Activated CD4-positive, CD25-positive, alpha-beta regulatory T cell treated with anti-CD3 and anti-CD28 coated beads, Interleukin-2, amount 50 U/mL, for 24 hours (primary cell): ENCODE data around the gene ZNF423.
"Not testable (repeated sequence)": the region's sequence is repeated elsewhere in the genome, so short reads cannot be mapped to it uniquely, and the experiment has no call there.

Experiments used
- ATAC-seq, 2 donors: fragments of 150-1000 bp; cut with Tn5 transposase; one replicate each; pipeline ENCODE4 v1.10.0; 2021; ENCODE audit warnings: mild to moderate bottlenecking in 1 of 2, moderate library complexity in 1 of 2

The ZNF423 gene

DNA sequence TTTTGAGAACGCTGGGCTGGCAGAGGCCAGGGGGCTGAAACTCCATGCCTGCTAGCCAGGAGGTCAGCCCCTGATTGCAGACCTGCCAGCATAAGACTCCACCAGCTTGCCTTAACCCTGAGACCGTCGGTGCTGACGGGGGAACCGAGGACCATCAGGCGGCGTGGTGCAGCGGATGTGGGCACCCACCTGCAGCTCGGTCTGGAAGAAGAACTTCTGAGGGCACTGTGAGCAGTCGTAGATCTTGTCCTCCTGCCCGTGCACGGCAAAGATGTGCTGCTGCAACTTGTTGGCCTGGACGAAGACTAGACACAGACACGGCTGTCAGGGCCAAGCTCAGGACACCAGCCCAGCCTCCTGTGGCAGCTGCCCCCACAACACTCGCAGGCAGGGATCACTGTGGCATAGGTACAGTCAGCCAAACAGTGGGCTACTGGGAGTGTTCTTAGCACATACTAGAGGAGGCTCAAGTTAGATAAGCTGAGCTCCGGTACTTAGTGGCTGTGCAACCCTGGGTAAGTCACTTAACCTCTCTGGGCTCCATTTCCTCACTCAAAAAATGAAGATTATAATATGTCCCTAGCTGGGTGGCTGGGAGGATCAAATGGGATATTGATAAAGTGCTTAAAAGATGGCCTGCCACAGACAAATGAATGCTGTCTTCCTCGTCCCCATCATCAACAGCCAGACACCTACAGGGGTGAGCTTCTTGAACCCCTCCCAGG lies 332.3 kb downstream of the ZNF423 start:
- ATAC-seq, result no peak

DNA sequence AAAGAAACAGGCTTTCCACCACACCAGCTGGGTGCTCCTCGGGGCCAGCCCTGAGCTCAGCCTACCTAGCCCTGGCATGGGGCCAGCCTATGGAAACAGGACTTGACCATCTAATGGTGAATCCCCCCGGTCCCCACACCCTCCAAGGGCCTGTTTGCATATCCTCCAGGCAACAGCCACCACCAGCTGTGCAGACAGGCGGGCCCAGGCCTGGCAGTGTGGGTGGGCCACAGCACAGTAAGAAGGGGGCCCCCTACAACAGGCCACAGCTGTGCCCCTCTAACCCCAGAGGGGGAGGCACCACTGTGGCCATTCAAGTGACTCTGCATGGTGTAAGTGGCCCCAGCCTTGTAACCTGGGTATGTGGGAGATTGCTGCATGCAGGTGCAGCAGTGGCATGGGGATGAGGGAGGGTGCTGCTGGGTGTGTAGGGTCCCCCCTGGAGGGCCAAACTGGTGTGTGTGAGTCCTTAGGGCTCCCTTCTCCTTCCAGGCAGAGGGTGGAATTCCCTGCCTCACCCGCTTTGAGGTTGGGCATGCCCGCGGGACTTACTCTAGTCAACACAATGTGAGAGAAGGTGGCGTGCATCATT lies 334.1 kb downstream of the ZNF423 start:
- no peak for ATAC-seq

DNA sequence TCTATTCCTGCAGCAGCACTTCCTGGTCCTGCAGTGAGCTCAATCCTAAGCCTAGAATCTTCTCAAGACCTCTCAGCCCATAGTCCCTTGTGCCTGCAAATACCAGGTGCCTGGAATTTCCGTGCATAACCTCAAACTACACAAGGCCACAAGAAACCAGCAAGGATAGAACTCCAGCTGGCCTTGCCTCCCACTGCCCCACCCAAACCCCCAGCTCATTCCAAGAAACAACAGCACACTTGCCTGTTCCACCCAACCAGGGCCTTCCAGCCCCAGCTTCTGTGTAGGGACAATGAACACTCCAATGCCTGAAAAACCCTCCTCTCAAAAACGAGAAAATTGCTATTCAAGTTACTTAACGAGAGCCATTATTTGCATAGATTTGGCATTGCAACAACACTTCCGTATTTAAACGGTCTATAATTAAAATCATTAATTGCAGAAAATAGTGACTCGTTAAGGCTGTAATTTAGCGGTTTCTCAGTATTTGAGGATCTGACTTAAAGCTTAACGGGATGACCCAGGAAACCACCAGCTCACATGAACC lies 335.3 kb downstream of the ZNF423 start:
- ATAC-seq, result no peak

DNA sequence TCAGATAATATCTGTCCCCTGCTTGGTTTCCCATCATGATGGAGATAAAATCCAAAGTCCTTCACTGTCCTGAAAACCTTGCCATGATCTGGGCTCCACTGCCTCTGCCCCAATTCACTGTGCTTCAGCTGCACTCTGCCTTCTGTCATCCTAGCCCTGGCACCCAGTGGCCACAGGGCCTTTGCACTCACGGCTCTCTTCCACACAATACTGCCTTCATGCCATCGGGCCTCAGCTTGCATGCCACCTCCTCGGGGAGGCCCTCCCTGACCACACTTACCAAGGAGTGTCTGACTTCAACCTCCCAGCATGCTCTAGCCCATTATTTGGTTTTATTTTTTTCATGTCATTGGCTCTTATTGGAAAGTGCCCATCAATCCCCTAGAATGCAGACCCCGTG lies 336.2 kb downstream of the ZNF423 start:
- no peak for ATAC-seq

DNA sequence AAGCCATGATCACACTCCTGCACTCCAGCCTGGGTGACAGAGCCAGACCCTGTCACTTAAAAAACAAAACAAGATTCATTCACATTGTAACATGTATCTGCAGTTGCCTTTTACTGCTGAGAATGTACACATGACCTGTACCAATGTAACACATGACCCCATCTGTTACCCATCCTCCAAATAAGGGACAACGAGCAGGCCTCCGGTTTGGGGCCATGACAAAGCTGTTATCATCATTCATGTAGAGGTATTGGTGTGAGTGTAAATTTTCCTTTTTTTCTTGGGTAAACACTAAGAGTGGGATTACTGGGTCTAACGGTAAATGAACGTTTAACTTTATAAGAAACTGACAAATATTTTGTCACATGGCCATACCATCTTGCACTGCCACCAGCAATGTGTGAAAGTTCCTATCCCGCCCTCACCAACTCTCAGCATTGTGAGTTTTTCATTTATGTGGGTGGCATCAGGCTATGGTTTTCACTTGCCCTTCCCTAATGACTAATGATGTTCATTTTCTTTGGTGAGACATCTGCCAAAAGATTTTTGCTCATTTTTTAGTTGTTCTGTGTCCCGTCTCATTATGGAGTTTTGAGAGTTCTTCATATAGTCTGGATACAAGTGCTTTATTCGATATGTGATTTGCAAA lies 336.8 kb downstream of the ZNF423 start:
- no peak for ATAC-seq

DNA sequence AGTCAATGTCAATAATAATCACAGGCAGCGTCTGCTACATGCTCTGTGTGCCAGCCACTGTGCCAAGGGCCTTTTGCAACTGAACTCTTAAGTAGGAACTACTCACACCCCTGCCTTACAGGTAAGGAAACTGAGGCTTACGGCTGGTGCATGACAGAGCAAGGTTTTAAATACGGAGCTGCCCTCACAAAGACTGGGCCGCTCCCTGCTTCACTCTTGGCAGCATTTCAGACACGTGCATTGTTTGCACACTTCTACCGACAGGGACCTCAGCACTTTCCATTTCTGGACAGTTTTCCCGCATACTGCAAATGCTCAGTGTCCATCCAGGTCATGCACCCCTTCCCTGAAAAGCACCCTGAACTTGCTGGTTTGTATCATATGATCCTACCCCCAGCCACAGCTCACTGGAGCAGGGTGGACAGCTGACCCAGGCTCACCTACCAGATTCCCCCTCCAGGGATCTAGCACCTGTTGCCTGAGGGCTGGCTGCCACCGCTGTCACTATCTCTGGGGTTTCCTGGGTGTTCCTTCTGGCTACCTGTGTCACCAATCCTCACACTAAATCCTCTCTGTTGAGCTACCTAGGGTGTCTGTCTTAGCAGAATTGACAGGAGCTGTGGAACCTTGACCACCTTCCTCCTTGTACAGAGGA lies 339.4 kb downstream of the ZNF423 start:
- ATAC-seq, result no peak

DNA sequence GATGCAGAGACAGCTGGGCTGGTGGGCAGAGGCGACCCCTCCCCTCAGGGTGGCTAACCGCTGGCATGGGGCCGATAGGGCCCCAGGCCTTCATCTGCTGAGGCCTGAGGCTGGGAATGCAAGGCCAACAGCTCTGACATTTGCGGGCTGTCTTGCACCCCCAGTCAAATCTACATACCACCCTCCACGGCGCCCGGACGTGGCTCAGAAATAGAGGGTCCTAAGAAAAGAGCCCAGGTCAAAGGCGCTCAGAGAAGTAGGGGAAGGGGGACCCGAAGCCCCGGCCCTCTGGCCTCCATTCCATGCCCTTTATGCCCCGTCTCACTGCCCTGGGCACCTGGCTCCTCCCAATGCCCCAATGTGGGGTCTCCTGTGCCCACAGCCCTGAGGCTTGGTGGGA lies 340.1 kb downstream of the ZNF423 start:
- no peak for ATAC-seq

DNA sequence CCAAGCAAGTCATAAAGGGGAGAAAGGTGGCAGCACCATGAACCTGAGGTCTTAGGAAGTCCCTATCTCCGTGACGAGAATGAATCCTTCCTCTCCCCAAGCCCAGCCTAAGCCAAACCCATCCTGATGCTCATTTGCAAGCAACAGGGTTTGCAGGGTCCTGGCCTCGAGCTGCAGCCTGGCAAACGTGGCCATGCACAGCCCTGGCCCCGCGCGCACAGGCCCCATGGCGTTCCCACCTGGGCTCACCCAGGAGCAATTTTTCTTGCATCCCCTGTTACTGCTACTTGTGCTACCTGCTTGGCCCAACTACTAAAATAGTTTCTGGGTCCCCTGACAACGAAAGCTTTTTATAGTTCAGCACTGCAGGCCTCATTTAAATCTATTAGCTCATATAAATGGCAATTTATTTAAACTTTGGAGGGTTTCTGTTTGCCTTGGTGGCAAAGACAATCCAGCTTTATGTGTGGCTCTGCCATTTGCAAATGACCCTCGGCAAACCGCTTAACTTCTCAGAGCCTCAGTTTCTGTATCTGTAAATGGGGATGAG lies 340.8 kb downstream of the ZNF423 start:
- no peak for ATAC-seq

DNA sequence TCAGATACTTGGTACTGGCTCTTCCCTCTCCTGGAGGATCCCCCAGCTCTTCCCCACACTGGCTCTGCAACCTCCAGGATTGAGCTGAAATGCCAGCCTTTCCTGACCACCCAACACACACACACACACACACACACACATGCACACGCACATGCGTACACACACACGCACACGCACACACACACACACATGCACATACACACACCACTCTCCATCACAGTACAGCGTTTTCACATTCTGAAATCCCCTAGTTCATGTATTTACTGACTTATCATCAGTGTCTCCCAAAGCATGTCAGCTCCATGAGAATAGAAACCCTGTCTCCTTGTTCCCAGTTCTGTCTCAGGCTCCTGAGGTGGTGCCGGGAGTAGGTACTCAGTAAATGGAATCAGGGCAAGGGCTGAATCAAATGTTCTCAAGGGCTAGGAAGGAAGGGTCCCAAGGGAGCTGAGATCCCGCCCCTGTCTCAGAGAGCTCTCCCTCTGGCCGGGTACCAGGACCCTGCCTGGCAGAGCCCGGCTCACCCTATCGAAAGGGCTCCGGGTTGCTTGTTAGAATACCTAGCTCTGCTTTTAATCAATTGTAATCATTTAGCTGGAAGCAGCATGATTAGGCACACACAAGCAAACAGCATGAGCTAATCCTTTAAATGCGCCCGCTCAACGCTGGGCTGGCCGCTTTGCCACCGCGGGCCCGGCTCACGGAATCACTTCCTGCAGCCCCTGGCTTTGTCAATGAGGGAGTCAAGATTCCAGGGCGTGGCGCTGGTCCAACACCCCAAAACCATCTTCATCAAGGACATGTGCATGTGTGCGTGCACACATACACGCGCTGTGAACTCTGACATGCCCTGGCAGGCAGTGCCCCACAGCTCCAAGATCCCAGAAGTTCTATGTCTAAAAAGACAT lies 341.6 kb downstream of the ZNF423 start:
- ATAC-seq, result no peak

DNA sequence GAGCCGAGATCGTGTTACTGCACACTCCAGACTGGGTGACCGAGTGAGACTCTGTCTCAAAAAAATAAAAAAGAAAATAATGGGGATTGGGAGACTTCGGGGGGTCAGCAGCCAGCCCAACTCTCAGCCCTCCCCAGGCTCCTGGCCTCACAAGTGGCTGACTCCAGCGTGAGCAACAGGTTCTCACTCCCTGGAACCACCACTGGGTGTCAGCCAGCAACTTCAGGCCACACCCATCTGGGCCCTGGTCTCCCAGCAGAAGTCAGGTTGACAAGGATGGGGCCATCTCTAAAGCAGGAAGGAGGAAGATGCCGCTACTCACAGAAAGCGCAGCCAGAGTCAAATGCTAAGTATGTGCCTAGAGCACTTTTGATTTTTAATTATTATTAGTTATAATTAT lies 342.9 kb downstream of the ZNF423 start:
- ATAC-seq, result no peak

DNA sequence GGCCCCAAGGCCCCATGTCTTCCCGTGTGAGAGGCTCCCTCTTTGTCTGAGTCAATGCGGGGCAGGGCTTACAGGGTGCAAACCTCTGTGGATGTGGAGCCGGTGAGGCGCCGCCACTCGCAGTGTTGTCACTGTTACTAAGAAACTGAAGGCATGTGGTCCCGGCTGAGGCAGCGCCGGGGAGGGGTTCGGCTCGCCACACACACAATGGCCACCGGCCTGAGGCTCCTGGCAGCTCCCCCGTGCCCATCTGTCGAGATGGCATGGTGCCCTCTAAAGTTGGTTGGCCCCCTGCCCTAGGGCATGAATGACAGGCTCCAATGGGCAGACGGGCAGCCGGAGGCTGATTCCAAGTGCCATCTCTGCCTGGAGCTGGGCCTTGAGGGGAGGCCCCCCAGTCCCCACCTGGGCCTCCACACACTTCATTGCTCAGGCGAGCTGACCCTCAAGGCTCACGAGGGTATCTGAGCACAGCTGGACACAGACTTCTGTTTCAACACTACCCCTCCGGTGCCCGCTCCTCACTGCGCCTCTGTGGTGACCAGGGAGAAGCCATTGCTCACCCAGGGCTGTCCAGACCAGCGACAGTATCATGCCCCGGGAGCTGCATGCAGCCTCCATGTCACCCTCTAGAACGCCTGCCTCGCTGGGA lies 345.1 kb downstream of the ZNF423 start:
- ATAC-seq, result no peak

DNA sequence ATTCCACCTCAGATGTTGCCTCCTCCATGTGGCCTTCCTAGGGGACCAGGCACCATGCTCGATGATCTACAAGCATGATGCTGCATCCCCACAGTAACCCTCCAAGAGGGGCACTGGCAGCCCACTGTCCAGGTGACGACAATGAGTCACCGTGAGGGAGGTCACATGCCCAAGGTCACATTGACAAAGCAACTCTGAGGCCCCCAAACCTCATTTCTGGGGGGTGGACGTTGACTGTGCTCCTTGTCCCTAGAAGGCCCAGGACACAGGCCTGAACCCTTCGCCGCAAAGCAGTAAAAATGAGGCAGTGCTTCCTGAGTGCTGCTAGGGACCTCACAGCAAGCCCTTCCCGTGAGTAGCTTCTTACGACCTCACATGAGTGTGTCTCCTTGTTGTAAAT lies 345.8 kb downstream of the ZNF423 start:
- no peak for ATAC-seq

DNA sequence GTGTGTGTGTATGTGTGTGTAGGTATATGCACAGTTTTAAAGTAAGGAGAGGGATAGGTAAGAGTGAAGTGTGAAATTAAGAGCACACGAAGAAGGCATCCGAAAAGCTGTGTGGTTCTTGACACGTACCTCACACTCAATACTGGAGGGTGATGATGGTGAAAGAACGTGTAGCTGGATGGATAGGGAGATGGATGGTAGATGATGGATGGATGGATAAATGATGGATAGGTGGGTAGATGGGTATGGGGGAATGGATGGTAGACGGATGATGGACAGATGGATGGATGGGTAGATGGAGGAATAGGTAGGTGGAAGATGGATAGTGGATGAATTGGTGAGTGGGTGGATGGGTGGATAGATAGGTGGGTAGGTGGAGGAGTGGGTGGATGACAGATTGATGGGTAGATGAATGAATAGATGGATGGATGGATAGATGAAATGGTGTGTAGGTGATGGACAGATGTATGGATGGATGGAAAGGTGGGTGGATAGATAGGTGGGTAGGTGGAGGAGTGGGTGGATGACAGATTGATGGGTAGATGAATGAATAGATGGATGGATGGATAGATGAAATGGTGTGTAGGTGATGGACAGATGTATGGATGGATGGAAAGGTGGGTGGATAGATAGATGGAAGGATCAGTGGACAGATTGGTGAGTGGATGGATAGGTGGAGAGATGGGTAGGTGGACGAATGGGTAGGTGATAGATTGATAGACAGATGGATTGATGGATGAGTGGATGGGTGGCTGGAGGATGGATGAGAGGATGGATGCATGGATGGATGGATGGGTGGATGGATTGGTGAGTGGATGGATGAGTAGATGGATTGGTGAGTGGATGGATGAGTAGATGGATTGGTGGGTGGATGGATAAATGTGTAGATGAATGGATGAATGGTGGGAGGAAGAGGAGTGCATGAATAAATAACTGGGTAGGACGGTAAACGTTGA lies 349.6 kb downstream of the ZNF423 start:
- ATAC-seq, result not testable (repeated sequence)

DNA sequence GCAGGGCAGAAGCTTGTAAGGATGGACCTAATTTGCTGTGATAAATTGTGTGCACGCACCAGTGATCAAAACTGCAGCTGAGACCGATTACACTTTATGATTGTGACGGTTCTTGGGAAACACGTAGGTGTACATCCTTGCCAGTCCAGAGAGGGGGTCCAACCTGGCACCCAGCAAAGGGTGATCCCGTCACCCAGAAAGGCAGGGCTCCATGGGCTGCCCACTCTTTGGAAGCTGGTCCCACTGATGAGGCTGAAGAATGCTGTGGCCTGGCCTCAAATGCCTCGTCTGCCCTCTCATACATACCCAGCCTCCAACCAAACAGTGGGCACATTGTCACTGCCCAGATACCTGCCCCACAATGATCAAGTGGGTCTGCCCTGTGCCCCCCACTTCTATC lies 350.4 kb downstream of the ZNF423 start:
- ATAC-seq, result no peak

DNA sequence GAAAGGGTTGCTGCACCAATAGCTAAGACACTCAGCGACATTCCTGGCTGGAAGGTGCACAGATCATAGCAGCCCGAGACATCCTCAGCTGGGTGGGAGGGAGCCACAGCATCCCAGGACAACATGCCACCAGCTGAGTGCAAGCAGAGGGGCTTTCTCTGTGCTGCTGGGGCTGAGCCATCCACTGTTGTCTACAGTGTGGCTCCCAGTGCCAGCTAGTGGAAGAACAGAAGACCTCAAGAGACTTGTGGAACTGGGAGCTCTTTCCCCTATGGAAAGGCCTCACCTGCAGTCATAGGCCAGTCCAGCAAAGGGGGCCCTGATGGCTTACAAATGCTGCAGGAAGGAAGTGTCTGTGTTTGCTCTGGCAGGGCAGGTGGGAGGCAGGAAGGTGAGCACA lies 351.3 kb downstream of the ZNF423 start:
- no peak for ATAC-seq

DNA sequence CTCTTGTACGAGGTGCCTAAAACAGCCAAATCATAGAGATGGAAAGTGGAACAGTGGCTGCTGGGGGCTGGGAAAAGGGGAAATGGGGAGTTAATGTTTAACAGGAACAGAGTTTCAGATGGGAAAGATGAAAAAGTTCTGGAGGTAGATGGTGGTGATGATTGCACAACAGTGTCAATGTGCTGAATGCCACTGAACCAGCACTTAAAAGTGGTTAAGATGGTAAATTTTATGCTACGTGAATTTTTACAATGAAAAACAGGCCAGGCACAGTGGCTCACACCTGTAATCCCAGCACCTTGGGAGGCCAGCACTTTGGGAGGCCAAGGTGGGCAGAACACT lies 351.9 kb downstream of the ZNF423 start:
- ATAC-seq, result no peak

DNA sequence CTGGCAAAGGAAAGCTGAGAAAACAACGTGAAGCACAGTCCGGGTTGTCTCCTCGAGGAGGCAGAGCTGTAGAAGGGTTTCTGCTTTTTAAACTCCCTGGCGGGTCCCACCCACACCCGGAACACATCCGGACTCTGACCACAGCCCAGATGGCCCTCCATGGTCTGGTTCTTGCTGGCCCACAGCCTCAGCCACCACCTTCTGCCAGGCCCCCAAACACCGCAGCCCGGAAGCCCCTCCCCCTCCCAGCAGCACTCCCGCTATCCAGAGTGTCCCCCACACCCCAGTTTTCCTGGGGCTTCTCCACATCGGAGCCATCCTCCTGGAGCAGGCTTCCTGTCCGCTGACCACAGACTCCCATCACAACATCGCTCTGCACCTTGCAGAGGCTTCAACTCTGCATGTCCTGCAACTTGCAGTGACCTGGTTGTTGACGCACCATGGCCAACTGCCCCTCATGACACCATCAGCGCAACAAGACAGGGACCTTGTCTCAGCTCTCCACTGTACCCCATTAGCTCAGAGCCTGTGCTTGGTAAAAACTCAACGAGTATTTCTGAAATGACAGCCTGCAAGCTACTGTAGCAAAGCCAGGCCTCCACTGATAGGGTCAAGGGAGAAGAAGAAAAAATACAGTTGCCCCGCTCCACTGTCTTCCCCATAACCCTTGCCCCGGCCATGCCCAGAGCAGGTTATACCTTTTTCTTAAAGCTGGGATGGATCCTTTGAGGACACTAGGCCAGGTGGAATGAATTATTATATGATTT lies 352.5 kb downstream of the ZNF423 start:
- no peak for ATAC-seq

DNA sequence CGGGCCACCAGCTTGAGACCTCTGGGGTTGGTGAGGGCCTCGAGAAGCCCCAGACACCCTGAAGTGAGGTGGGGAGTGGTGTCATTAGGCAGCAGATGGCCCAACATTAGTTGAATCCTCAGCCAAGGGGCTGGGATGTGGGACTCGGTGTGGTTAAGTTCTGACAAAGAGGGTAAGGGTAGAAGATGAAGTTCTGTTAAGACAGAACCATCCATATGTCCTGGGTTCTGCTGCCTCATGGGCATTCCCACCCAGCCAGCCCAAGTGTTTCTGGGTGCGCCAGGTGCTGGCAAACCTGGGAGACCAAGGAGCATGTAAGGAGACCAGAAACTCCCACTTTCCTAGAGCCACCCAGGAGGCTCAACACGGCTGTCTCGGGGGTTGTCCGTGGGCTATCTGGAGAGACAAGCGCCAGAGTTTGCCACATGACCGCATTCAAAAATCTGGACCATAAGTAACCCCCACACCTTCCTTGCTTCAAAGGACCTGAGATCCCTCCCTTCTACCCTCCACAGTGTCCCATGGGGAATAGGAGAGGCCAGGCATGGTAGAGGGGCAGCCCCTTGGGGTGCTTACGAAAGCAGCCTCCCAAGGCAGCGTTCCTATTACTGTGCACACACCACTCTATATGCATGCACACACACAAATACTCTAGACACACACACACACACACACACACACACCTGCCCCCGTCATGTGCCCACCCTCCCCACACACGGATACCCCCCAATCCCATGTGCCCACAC lies 353.6 kb downstream of the ZNF423 start:
- ATAC-seq, result no peak
